Cerebellar nuclear complex (tissue), 1 donor: ENCODE results near the gene CDK16.

Experiments used
- DNase-seq, 2 experiments: peaks; one replicate each; lab custom pipeline; 2025; lab: John Stamatoyannopoulos, UW

CDK16 gene

GRCh38 chrX:47218280-47218919 is at the start of gene CDK16:
Gene CDK16 (plus strand): TSS chrX:47218681. CDS start chrX:47223558, 4,877 bp downstream.
- DNase-seq, result peak; percentile 24 to 55

GRCh38 chrX:47169273-47169672 is 49.2 kb upstream of the CDK16 start:
- DNase-seq, result no peak

GRCh38 chrX:47169726-47170515 is 48.6 kb upstream of the CDK16 start:
- no peak for DNase-seq

GRCh38 chrX:47170861-47171692 is 47.4 kb upstream of the CDK16 start:
- no peak for DNase-seq

- DNase-seq, result no peak
Observed at GRCh38 chrX:47171996-47172395, 46.5 kb upstream of the CDK16 start.

GRCh38 chrX:47172549-47172948 is 45.9 kb upstream of the CDK16 start:
- DNase-seq, result no peak

- no peak for DNase-seq
Observed at GRCh38 chrX:47172971-47173792, 45.3 kb upstream of the CDK16 start.

- DNase-seq, result no peak
Observed at GRCh38 chrX:47174376-47174775, 44.1 kb upstream of the CDK16 start.

GRCh38 chrX:47174846-47175587 is 43.5 kb upstream of the CDK16 start:
- no peak for DNase-seq

- no peak for DNase-seq
Observed at GRCh38 chrX:47175588-47175980, 42.9 kb upstream of the CDK16 start.

- no peak for DNase-seq
Observed at GRCh38 chrX:47176101-47176740, 42.3 kb upstream of the CDK16 start.

GRCh38 chrX:47177079-47177478 is 41.4 kb upstream of the CDK16 start:
- DNase-seq, result no peak

- DNase-seq, result no peak
Observed at GRCh38 chrX:47178337-47178736, 40.1 kb upstream of the CDK16 start.

GRCh38 chrX:47179221-47179927 is 39.1 kb upstream of the CDK16 start:
- no peak for DNase-seq

GRCh38 chrX:47179928-47180255 is 38.6 kb upstream of the CDK16 start:
- DNase-seq, result no peak

- no peak for DNase-seq
Observed at GRCh38 chrX:47180346-47180745, 38.1 kb upstream of the CDK16 start.

- DNase-seq, result no peak
Observed at GRCh38 chrX:47181301-47181700, 37.2 kb upstream of the CDK16 start.

GRCh38 chrX:47182106-47182700 is 36.3 kb upstream of the CDK16 start:
- DNase-seq, result no peak

- DNase-seq, result no peak
Observed at GRCh38 chrX:47184486-47184885, 34.0 kb upstream of the CDK16 start.

- DNase-seq, result no peak
Observed at GRCh38 chrX:47185241-47185640, 33.2 kb upstream of the CDK16 start.
